ENCODE results near the gene CD44. TPM values are rescaled to one million over a fixed set of nuclear protein-coding genes. Genes with fewer than 3 reads are reported as not detected.

Gene CD44
- total RNA-seq, 3 donors from 2014 or later (not counting 1 experiment from before 2014, with no cell fraction given), result 354 to 638 (median 490) TPM

- peak overlapping the region; percentile 21 to 29 for H3K27ac Mint-ChIP-seq
- H3K4me1 Mint-ChIP-seq, result peaks cover 17 to 39% of the 10 kb centered on the region in 2 donors
- no peak overlapping the region for H3K27ac ChIP-seq (ENCODE audit: low read length)
- peaks cover 94% of the 10 kb centered on the region for H3K36me3 ChIP-seq (ENCODE audit: control insufficient read depth, insufficient read depth, low read length)
- H3K36me3 Mint-ChIP-seq, result peaks cover 20% of the 10 kb centered on the region
- peaks cover 4% of the 10 kb centered on the region for H3K4me1 ChIP-seq (ENCODE audit: control insufficient read depth, insufficient read depth, low read length)
- ATAC-seq (no peak), DNase-seq (no peak)
- TF ChIP-seq, protein P1, sequence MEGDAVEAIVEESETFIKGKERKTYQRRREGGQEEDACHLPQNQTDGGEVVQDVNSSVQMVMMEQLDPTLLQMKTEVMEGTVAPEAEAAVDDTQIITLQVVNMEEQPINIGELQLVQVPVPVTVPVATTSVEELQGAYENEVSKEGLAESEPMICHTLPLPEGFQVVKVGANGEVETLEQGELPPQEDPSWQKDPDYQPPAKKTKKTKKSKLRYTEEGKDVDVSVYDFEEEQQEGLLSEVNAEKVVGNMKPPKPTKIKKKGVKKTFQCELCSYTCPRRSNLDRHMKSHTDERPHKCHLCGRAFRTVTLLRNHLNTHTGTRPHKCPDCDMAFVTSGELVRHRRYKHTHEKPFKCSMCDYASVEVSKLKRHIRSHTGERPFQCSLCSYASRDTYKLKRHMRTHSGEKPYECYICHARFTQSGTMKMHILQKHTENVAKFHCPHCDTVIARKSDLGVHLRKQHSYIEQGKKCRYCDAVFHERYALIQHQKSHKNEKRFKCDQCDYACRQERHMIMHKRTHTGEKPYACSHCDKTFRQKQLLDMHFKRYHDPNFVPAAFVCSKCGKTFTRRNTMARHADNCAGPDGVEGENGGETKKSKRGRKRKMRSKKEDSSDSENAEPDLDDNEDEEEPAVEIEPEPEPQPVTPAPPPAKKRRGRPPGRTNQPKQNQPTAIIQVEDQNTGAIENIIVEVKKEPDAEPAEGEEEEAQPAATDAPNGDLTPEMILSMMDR (IDR thresholded peaks at IDR 0.05), result no peak
- no peaks in the 10 kb centered on the region for H3K27me3 ChIP-seq (ENCODE audit: control insufficient read depth, insufficient read depth, low read length)
- H3K27me3 Mint-ChIP-seq (ENCODE audit: low read depth in 2 of 2), result no peaks in the 10 kb centered on the region
- H3K9me3 Mint-ChIP-seq, result no peaks in the 10 kb centered on the region
- no peak overlapping the region for H3K4me3 Mint-ChIP-seq
- H3K9me3 ChIP-seq (ENCODE audit: control insufficient read depth, insufficient read depth, low read length), result no peaks in the 10 kb centered on the region
- H3K4me3 ChIP-seq (ENCODE audit: low read length), result no peak overlapping the region
- 87% methylated on average over 3 of the region's 3 CpGs for WGBS (ENCODE audit: insufficient coverage)
- intact Hi-C loops (cut with micrococcal nuclease), result no loop called here
These were observed 49.0 kb downstream of the CD44 start for GRCh38 chr11:35187996-35188395.

DNA sequence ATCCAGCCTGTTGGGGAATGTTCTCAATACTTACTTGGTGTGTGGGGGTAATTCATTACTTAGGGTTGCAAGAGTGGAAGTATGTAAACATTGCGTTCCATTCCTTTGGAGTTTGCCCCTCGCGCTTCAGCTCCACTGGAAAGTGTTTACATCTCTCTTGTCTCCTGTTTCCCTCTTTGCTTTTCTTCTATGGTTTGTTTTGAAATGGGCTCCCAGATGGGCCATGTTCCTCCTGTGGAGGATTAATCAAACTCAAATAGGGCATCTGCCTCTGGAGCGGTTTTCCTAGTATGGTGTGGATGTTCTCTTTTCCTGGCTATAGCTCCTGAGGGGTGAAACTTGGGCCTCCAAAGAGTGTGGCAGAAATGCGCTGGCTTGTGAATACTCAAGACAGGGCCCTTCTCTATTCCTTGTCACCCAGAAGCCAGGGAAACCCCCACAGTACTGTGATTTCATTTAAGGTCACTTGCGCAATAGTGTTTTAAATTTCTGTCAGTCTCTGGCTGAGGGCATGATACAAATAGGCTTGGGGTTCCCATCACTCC lies 51.9 kb downstream of the CD44 start:
- Mint-ChIP-seq H3K27me3 (ENCODE audit: low read depth in 2 of 2) (no peaks in the 10 kb centered on the region), H3K4me3 (no peak overlapping the region), H3K4me1 (peaks cover 20 to 39% of the 10 kb centered on the region in 2 donors), H3K27ac (peak overlapping the region; percentile 34 to 77), H3K36me3 (peaks cover 17% of the 10 kb centered on the region), H3K9me3 (no peaks in the 10 kb centered on the region)
- 95% methylated on average over 6 of the region's 6 CpGs for WGBS (ENCODE audit: insufficient coverage)
- H3K27ac ChIP-seq (ENCODE audit: low read length), result no peak overlapping the region
- ATAC-seq (peak; percentile 52 to 75 (median 57)), DNase-seq (peak in 1 of 2 donors; percentile 43)
- peaks cover 4% of the 10 kb centered on the region for H3K4me1 ChIP-seq (ENCODE audit: control insufficient read depth, insufficient read depth, low read length)
- H3K4me3 ChIP-seq (ENCODE audit: low read length), result no peak overlapping the region
- H3K27me3 ChIP-seq (ENCODE audit: control insufficient read depth, insufficient read depth, low read length), result no peaks in the 10 kb centered on the region
- TF ChIP-seq, protein P1 (IDR thresholded peaks at IDR 0.05), result no peak
- no peaks in the 10 kb centered on the region for H3K9me3 ChIP-seq (ENCODE audit: control insufficient read depth, insufficient read depth, low read length)
- intact Hi-C loops (cut with micrococcal nuclease), result no loop called here
- H3K36me3 ChIP-seq (ENCODE audit: control insufficient read depth, insufficient read depth, low read length), result peaks cover 90% of the 10 kb centered on the region

DNA sequence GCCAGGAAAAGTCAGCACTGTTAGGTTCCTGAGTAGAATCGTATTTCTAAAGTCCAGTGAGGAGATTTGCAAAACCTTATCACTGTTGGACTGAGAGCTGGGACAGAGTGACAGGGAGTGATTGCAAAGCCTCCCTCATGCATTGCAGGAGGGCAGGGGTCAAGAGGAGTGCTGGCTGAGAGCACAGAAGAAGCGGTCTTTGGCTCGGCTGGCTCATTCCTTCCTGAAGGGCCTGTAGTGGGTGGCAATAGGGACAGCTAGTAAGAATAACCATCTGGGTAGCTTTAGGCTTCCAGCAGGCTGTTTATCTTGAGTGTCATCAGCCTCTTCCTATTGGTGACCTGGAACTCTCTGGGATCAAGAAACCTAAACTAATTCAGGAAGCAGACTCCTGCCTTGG lies 53.4 kb downstream of the CD44 start:
- intact Hi-C loops (cut with micrococcal nuclease), result no loop called here
- DNase-seq, result no peak
- no peaks in the 10 kb centered on the region for H3K27me3 ChIP-seq (ENCODE audit: control insufficient read depth, insufficient read depth, low read length)
- peaks cover 93% of the 10 kb centered on the region for H3K36me3 ChIP-seq (ENCODE audit: control insufficient read depth, insufficient read depth, low read length)
- no peak overlapping the region for H3K27ac ChIP-seq (ENCODE audit: low read length)
- Mint-ChIP-seq H3K4me1 (peaks cover 20 to 46% of the 10 kb centered on the region in 2 donors), H3K9me3 (no peaks in the 10 kb centered on the region), H3K27me3 (ENCODE audit: low read depth in 2 of 2) (no peaks in the 10 kb centered on the region), H3K4me3 (no peak overlapping the region), H3K36me3 (peaks cover 17% of the 10 kb centered on the region), H3K27ac (peak overlapping the region in 1 of 2 donors; percentile 30)
- peak in 1 of 3 donors; percentile 11 for ATAC-seq
- TF ChIP-seq, protein P1 (IDR thresholded peaks at IDR 0.05), result no peak
- H3K9me3 ChIP-seq (ENCODE audit: control insufficient read depth, insufficient read depth, low read length), result no peaks in the 10 kb centered on the region
- H3K4me3 ChIP-seq (ENCODE audit: low read length), result no peak overlapping the region
- H3K4me1 ChIP-seq (ENCODE audit: control insufficient read depth, insufficient read depth, low read length), result peaks cover 4% of the 10 kb centered on the region
- 100% methylated on average over 3 of the region's 3 CpGs for WGBS (ENCODE audit: insufficient coverage)

DNA sequence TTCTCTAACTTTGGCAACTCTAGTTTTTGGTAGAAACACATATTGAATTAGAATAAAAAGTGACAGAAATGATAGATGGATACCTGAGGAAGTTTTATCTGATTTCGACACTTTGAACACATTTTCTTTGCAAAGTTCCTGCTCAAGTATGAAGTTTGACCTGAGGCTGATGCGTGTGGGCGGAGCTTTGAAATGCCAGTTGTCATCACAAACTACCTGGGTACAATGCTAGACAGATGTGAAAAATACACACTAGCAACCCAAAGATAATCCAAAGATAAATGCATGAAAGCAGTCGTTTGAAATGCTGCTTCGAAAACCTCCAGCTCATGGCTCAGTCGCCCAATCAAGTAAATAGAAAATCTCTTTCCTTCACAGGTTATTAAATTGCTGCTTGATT lies 54.8 kb downstream of the CD44 start:
- H3K4me1 Mint-ChIP-seq, result peaks cover 26 to 40% of the 10 kb centered on the region in 2 donors
- Histone ChIP-seq H3K9me3 (ENCODE audit: control insufficient read depth, insufficient read depth, low read length) (no peaks in the 10 kb centered on the region), H3K4me3 (ENCODE audit: low read length) (no peak overlapping the region), H3K36me3 (ENCODE audit: control insufficient read depth, insufficient read depth, low read length) (peaks cover 91% of the 10 kb centered on the region), H3K4me1 (ENCODE audit: control insufficient read depth, insufficient read depth, low read length) (no peaks in the 10 kb centered on the region), H3K27ac (ENCODE audit: low read length) (no peak overlapping the region), H3K27me3 (ENCODE audit: control insufficient read depth, insufficient read depth, low read length) (no peaks in the 10 kb centered on the region)
- no peak overlapping the region for H3K4me3 Mint-ChIP-seq
- no peaks in the 10 kb centered on the region for H3K27me3 Mint-ChIP-seq (ENCODE audit: low read depth in 2 of 2)
- ATAC-seq (no peak), DNase-seq (no peak)
- peaks cover 27% of the 10 kb centered on the region for H3K36me3 Mint-ChIP-seq
- intact Hi-C loops (cut with micrococcal nuclease), result no loop called here
- 99% methylated on average over 5 of the region's 6 CpGs for WGBS (ENCODE audit: insufficient coverage)
- TF ChIP-seq, protein P1 (IDR thresholded peaks at IDR 0.05), result no peak
- H3K27ac Mint-ChIP-seq, result peak overlapping the region; percentile 44 to 72
- H3K9me3 Mint-ChIP-seq, result no peaks in the 10 kb centered on the region

Data from natural killer cell (primary cell).